ENCODE data around the gene PTPN14.
"Not testable (repeated sequence)": the region's sequence is repeated elsewhere in the genome, so short reads cannot be mapped to it uniquely, and the experiment has no call there.

The PTPN14 gene

GRCh38 chr1:214483180-214483579 is 68.2 kb downstream of the PTPN14 start:
- in situ Hi-C loops (cut with MboI; ENCODE audit: low sequenced_read_pairs), result not testable (repeated sequence)

GRCh38 chr1:214481983-214482634 is 69.3 kb downstream of the PTPN14 start:
- in situ Hi-C loops (cut with MboI; ENCODE audit: low sequenced_read_pairs), result not testable (repeated sequence)

GRCh38 chr1:214476986-214477870 is 74.2 kb downstream of the PTPN14 start:
- in situ Hi-C loops (cut with MboI; ENCODE audit: low sequenced_read_pairs), result no loop called here

GRCh38 chr1:214476229-214476985 is 75.0 kb downstream of the PTPN14 start:
- in situ Hi-C loops (cut with MboI; ENCODE audit: low sequenced_read_pairs), result no loop called here

- in situ Hi-C loops (cut with MboI; ENCODE audit: low sequenced_read_pairs), result no loop called here
Observed at GRCh38 chr1:214475746-214476145, 75.7 kb downstream of the PTPN14 start.

- in situ Hi-C loops (cut with MboI; ENCODE audit: low sequenced_read_pairs), result no loop called here
Observed at GRCh38 chr1:214475331-214475730, 76.1 kb downstream of the PTPN14 start.

GRCh38 chr1:214474467-214474866 is 76.9 kb downstream of the PTPN14 start:
- in situ Hi-C loops (cut with MboI; ENCODE audit: low sequenced_read_pairs), result no loop called here

- in situ Hi-C loops (cut with MboI; ENCODE audit: low sequenced_read_pairs), result no loop called here
Observed at GRCh38 chr1:214473862-214474261, 77.5 kb downstream of the PTPN14 start.

- in situ Hi-C loops (cut with MboI; ENCODE audit: low sequenced_read_pairs), result no loop called here
Observed at GRCh38 chr1:214473387-214473786, 78.0 kb downstream of the PTPN14 start.

- in situ Hi-C loops (cut with MboI; ENCODE audit: low sequenced_read_pairs), result no loop called here
Observed at GRCh38 chr1:214472364-214472763, 79.0 kb downstream of the PTPN14 start.

- in situ Hi-C loops (cut with MboI; ENCODE audit: low sequenced_read_pairs), result no loop called here
Observed at GRCh38 chr1:214471458-214471857, 79.9 kb downstream of the PTPN14 start.

GRCh38 chr1:214470132-214470531 is 81.3 kb downstream of the PTPN14 start:
- in situ Hi-C loops (cut with MboI; ENCODE audit: low sequenced_read_pairs), result no loop called here

GRCh38 chr1:214469290-214469689 is 82.1 kb downstream of the PTPN14 start:
- in situ Hi-C loops (cut with MboI; ENCODE audit: low sequenced_read_pairs), result no loop called here

- in situ Hi-C loops (cut with MboI; ENCODE audit: low sequenced_read_pairs), result no loop called here
Observed at GRCh38 chr1:214467078-214467585, 84.3 kb downstream of the PTPN14 start.

GRCh38 chr1:214466403-214467077 is 84.9 kb downstream of the PTPN14 start:
- in situ Hi-C loops (cut with MboI; ENCODE audit: low sequenced_read_pairs), result no loop called here

GRCh38 chr1:214464445-214465287 is 86.7 kb downstream of the PTPN14 start:
- in situ Hi-C loops (cut with MboI; ENCODE audit: low sequenced_read_pairs), result no loop called here

GRCh38 chr1:214463596-214463995 is 87.8 kb downstream of the PTPN14 start:
- in situ Hi-C loops (cut with MboI; ENCODE audit: low sequenced_read_pairs), result no loop called here

- in situ Hi-C loops (cut with MboI; ENCODE audit: low sequenced_read_pairs), result no loop called here
Observed at GRCh38 chr1:214462882-214463281, 88.5 kb downstream of the PTPN14 start.

- in situ Hi-C loops (cut with MboI; ENCODE audit: low sequenced_read_pairs), result no loop called here
Observed at GRCh38 chr1:214461305-214461704, 90.1 kb downstream of the PTPN14 start.
